NCI-H82 (cell line): ENCODE measurements around the gene IFIT1B.

ENCODE experiments used
- DNase-seq: peaks from one replicate; lab custom pipeline; 2025; lab: John Stamatoyannopoulos, UW

The IFIT1B gene

GRCh38 chr10:89413398-89413912 lies 35.6 kb downstream of the IFIT1B start:
- no peak for DNase-seq

GRCh38 chr10:89414146-89414878 lies 36.5 kb downstream of the IFIT1B start, which contains the start of gene IFIT5:
TSS of gene IFIT5 (plus strand) at chr10:89414568. CDS start at chr10:89414799, 231 bp downstream.
- peak; percentile 65 for DNase-seq

GRCh38 chr10:89414879-89415821 lies 37.3 kb downstream of the IFIT1B start:
- DNase-seq = peak; percentile 47

GRCh38 chr10:89416465-89416864 lies 38.6 kb downstream of the IFIT1B start:
- no peak for DNase-seq

GRCh38 chr10:89419548-89419947 lies 41.7 kb downstream of the IFIT1B start:
- peak; percentile 26 for DNase-seq

- DNase-seq = no peak
Observed at GRCh38 chr10:89421018-89421476, 43.2 kb downstream of the IFIT1B start.

GRCh38 chr10:89425000-89425399 lies 47.1 kb downstream of the IFIT1B start:
- DNase-seq = no peak

GRCh38 chr10:89426230-89426868 lies 48.5 kb downstream of the IFIT1B start:
- peak; percentile 49 for DNase-seq

GRCh38 chr10:89427629-89428028 lies 49.8 kb downstream of the IFIT1B start:
- DNase-seq = no peak

- no peak for DNase-seq
Observed at GRCh38 chr10:89428877-89429276, 51.0 kb downstream of the IFIT1B start.

- no peak for DNase-seq
Observed at GRCh38 chr10:89431977-89432376, 54.1 kb downstream of the IFIT1B start.
